ENCODE results near the gene RAC3.

RAC3 gene

DNA sequence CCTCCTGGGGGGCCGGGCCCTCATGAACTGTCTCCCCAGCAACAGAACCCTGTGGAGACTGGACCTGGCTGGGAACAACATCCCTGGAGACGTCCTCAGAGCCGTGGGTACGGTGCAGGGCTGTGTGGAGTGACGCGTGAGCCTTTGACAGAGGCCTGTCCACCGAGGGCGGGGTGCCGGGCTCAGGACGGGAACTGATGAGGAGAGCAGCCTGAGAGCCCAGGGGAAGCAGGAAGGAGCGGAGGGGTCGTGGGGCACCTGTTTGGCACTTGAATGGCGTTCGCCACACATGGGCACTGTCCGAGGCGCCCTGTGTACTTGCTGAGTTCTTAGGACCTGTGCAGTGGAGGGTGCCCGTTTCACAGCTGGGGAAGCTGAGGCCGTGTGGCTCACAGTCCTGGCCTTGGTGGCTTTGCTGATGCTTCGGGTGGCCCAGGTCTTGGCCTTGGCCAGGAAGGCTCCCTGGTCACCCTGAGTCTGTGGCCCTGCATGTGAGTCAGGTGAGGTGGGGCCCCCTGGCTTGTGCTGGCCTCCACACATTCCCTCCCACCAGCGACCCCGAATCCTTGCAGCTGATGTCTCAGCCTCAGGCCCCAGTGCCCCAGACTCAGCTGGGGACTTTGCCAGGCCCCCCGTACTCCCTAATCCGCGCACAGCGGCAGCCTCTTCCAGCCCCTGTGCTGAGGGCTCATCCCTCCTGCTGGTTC lies 5.9 kb upstream of the RAC3 start:
- H3K9me3 ChIP-seq: no peaks in the 10 kb centered on the region
- TF ChIP-seq, protein P1, sequence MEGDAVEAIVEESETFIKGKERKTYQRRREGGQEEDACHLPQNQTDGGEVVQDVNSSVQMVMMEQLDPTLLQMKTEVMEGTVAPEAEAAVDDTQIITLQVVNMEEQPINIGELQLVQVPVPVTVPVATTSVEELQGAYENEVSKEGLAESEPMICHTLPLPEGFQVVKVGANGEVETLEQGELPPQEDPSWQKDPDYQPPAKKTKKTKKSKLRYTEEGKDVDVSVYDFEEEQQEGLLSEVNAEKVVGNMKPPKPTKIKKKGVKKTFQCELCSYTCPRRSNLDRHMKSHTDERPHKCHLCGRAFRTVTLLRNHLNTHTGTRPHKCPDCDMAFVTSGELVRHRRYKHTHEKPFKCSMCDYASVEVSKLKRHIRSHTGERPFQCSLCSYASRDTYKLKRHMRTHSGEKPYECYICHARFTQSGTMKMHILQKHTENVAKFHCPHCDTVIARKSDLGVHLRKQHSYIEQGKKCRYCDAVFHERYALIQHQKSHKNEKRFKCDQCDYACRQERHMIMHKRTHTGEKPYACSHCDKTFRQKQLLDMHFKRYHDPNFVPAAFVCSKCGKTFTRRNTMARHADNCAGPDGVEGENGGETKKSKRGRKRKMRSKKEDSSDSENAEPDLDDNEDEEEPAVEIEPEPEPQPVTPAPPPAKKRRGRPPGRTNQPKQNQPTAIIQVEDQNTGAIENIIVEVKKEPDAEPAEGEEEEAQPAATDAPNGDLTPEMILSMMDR (IDR thresholded peaks at IDR 0.05; ENCODE audit: low read depth, low read length): no peak
- H3K4me1 ChIP-seq: peaks cover 4% of the 10 kb centered on the region
- no peak for DNase-seq
- no peaks in the 10 kb centered on the region for H3K36me3 ChIP-seq
- no peak overlapping the region for H3K4me3 ChIP-seq (ENCODE audit: low read depth, low read length)
- H3K27me3 ChIP-seq: no peaks in the 10 kb centered on the region

- no peak for DNase-seq
- no peaks in the 10 kb centered on the region for H3K27me3 ChIP-seq
- no peaks in the 10 kb centered on the region for H3K9me3 ChIP-seq
- TF ChIP-seq, protein P1 (IDR thresholded peaks at IDR 0.05; ENCODE audit: low read depth, low read length): no peak
- H3K36me3 ChIP-seq: no peaks in the 10 kb centered on the region
- H3K4me3 ChIP-seq (ENCODE audit: low read depth, low read length): no peak overlapping the region
- H3K4me1 ChIP-seq: no peaks in the 10 kb centered on the region
Measured at GRCh38 chr17:82028246-82028645, 3.2 kb upstream of the RAC3 start.

GRCh38 chr17:82028966-82029365 lies 2.5 kb upstream of the RAC3 start:
- TF ChIP-seq, protein P1 (IDR thresholded peaks at IDR 0.05; ENCODE audit: low read depth, low read length): no peak
- no peaks in the 10 kb centered on the region for H3K9me3 ChIP-seq
- H3K4me3 ChIP-seq (ENCODE audit: low read depth, low read length): no peak overlapping the region
- no peaks in the 10 kb centered on the region for H3K36me3 ChIP-seq
- H3K4me1 ChIP-seq: no peaks in the 10 kb centered on the region
- H3K27me3 ChIP-seq: no peaks in the 10 kb centered on the region
- no peak for DNase-seq

GRCh38 chr17:82029391-82029790 lies 2.1 kb upstream of the RAC3 start:
- Histone ChIP-seq H3K27me3 (no peaks in the 10 kb centered on the region), H3K36me3 (no peaks in the 10 kb centered on the region), H3K4me3 (ENCODE audit: low read depth, low read length) (no peak overlapping the region), H3K4me1 (no peaks in the 10 kb centered on the region), H3K9me3 (no peaks in the 10 kb centered on the region)
- DNase-seq: no peak
- TF ChIP-seq, protein P1 (IDR thresholded peaks at IDR 0.05; ENCODE audit: low read depth, low read length): no peak

GRCh38 chr17:82029990-82030469 lies 1.4 kb upstream of the RAC3 start:
- no peaks in the 10 kb centered on the region for H3K36me3 ChIP-seq
- DNase-seq: no peak
- no peak overlapping the region; the same call in 1 of the 2 replicates for H3K4me3 ChIP-seq (ENCODE audit: low read depth, low read length)
- H3K9me3 ChIP-seq: no peaks in the 10 kb centered on the region
- TF ChIP-seq, protein P1 (IDR thresholded peaks at IDR 0.05; ENCODE audit: low read depth, low read length): no peak
- no peaks in the 10 kb centered on the region for H3K27me3 ChIP-seq
- no peaks in the 10 kb centered on the region for H3K4me1 ChIP-seq
